Esophagus muscularis mucosa (tissue), 3 donors: ENCODE measurements around the gene KCNJ6.

ENCODE experiments used
- CTCF ChIP-seq, 3 experiments: fragments of 200-600 bp in 2 of 3; fragments of 450-650 bp in 1 of 3; sonication (generic) in 2 of 3; IDR thresholded peaks; one replicate each; pipeline ENCODE4 v1.5.1; 2017 to 2019; ENCODE audit warnings: antibody characterized with exemption in 3 of 3, mild to moderate bottlenecking in 2 of 3, moderate library complexity in 1 of 3
- POLR2AphosphoS5 ChIP-seq, 2 donors: sonication (generic); formaldehyde crosslinking; IDR thresholded peaks; one replicate each; pipeline ENCODE4 v1.6.1; 2017; ENCODE audit warnings: antibody characterized with exemption in 2 of 2

GRCh38 chr21:37888659-37889058 lies 27.6 kb downstream of the KCNJ6 start:
- TF ChIP-seq POLR2AphosphoS5 (IDR thresholded peaks at IDR 0.05) (no peak), CTCF (IDR thresholded peaks at IDR 0.05) (no peak)
